GM12865 (cell line): ENCODE results near the gene USP49.
A peak's percentile ranks its signal among the peaks of the same experiment; 100 is the strongest.

Experiments used
- DNase-seq: peaks from one replicate; pipeline ENCODE4 v3.0.0; 2010; ENCODE audit warnings: low read depth
- H3K4me3 ChIP-seq: 2 replicates; pipeline ENCODE4 v1.5.1; 2011; ENCODE audit warnings: mild to moderate bottlenecking, low read depth, low read length, control low read depth
- CTCF ChIP-seq: IDR thresholded peaks from 2 replicates; pipeline ENCODE4 v1.5.1; 2011; ENCODE audit warnings: low read length, control low read depth, low read depth, inconsistent platforms; ENCODE audit not compliant: insufficient read depth; ENCODE audit errors: missing control alignments

Gene USP49

GRCh38 chr6:41922154-41922553 is 27.0 kb upstream of the USP49 start:
- DNase-seq, result no peak
- no peak for TF ChIP-seq CTCF
- peak overlapping the region; percentile 89 for H3K4me3 ChIP-seq

GRCh38 chr6:41921712-41921998 is 26.5 kb upstream of the USP49 start:
- no peak for DNase-seq
- H3K4me3 ChIP-seq, result peak overlapping the region; percentile 89
- no peak for TF ChIP-seq CTCF

GRCh38 chr6:41920921-41921711 is 25.9 kb upstream of the USP49 start, which contains the start of the genes BYSL and MED20:
BYSL (plus strand) TSS chr6:41921499; CDS start chr6:41921563, 64 bp downstream.
MED20 (minus strand) TSS chr6:41921139; CDS start chr6:41921018, 121 bp downstream.
- peak within 1 kb of the TSS; percentile 89 for H3K4me3 ChIP-seq
- TF ChIP-seq CTCF, result peak; percentile 94
- peak; percentile 97 for DNase-seq

- H3K4me3 ChIP-seq, result no peak overlapping the region
- no peak for TF ChIP-seq CTCF
- peak; percentile 49 for DNase-seq
Observed at GRCh38 chr6:41917528-41917927, 22.4 kb upstream of the USP49 start.

GRCh38 chr6:41914869-41915530 is 19.8 kb upstream of the USP49 start:
- DNase-seq, result no peak
- no peak for TF ChIP-seq CTCF
- no peak overlapping the region for H3K4me3 ChIP-seq

GRCh38 chr6:41914343-41914742 is 19.2 kb upstream of the USP49 start:
- no peak for TF ChIP-seq CTCF
- H3K4me3 ChIP-seq, result no peak overlapping the region
- DNase-seq, result no peak
